GM19324 (cell line): ENCODE data around the gene NCOA7.

Source experiments
- ATAC-seq: cut with Tn5 transposase; IDR thresholded peaks from one replicate; pipeline ENCODE4 v1.9.1; 2021; ENCODE audit warnings: mild to moderate bottlenecking, moderate library complexity; ENCODE audit not compliant: unreplicated experiment, low FRiP score

Gene NCOA7, protein sequence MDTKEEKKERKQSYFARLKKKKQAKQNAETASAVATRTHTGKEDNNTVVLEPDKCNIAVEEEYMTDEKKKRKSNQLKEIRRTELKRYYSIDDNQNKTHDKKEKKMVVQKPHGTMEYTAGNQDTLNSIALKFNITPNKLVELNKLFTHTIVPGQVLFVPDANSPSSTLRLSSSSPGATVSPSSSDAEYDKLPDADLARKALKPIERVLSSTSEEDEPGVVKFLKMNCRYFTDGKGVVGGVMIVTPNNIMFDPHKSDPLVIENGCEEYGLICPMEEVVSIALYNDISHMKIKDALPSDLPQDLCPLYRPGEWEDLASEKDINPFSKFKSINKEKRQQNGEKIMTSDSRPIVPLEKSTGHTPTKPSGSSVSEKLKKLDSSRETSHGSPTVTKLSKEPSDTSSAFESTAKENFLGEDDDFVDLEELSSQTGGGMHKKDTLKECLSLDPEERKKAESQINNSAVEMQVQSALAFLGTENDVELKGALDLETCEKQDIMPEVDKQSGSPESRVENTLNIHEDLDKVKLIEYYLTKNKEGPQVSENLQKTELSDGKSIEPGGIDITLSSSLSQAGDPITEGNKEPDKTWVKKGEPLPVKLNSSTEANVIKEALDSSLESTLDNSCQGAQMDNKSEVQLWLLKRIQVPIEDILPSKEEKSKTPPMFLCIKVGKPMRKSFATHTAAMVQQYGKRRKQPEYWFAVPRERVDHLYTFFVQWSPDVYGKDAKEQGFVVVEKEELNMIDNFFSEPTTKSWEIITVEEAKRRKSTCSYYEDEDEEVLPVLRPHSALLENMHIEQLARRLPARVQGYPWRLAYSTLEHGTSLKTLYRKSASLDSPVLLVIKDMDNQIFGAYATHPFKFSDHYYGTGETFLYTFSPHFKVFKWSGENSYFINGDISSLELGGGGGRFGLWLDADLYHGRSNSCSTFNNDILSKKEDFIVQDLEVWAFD

DNA sequence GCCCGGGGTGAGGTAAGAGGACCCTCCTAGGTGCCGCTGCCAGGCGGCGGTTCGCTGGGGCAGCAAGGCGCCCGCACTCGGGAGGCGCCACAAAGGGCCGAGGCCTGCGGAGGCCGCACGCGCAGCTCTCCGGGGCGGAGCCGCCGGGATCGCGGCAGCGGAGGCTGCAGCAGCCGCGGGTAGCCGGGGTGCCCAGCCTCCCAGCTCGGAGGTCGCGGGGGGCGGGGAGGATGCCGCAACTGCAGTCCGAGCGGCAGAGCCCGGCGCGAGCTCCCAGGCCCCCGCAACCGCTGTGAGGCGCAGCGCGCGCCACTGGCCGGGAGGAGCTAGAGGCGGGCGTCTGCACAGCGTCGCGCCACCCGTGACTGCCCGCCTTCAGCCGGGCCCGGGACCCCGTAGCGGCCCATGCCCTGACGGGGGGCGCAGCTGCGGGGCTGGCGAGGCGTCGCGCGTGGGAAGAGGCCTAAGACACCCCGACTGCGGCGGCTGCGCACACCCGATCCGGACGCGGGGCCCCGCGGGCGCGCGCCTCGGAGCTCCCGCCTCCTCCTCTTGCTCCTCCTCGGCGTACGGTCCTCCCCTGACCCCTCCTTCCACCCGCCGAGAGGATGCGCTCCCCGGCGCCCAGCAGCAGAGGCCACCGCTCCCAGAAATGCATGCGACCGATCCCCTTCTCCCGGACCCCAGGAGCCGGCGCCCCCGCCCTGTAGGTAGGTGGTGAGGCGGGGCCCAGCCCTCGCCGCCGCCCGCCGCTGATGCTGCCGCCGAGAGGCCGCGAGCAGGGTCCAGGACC lies at the start of gene NCOA7:
Gene NCOA7, plus strand, starts transcription at position 603 of the 793 bp plus-strand sequence. CDS start 24,395 bp downstream, outside the sequence.
- ATAC-seq = peak; percentile 81

DNA sequence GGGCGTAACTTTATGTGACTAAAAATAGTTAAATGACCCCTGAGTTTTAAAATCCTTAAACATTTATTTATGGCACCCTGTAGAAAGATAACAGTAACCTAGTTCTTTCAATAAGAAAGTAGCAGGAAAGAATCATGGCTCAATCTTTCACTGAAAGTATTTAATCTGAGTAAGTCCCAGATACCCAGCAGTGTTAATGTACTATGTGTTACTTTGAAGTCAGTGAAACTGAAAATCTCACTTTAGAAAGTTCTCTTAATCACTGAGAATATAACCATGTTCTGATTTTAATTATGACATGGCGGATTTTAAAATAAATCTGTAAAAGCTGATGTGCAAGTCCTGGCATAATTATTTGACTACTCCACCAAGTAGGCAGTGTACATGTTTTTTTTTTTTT lies 49.4 kb upstream of the NCOA7 start:
- no peak for ATAC-seq

DNA sequence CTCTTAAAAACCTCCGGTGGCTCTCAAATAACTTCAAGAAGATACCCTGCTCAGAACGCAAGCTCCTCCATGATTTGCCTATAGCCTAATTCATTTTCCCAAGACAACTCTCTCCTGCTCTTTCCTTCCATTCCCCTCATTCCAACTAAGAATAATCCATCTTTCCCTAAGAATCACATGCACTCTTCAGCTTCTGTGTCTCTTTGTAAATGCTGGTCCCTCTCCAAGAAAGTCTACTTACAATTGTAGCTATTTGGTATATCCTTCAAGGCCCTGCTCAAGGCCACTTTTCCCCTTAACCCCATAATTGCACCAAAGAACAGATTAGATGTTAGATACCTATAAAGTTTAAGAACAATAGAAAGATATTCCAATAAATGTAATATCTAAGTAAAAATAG lies 48.7 kb upstream of the NCOA7 start:
- no peak for ATAC-seq

DNA sequence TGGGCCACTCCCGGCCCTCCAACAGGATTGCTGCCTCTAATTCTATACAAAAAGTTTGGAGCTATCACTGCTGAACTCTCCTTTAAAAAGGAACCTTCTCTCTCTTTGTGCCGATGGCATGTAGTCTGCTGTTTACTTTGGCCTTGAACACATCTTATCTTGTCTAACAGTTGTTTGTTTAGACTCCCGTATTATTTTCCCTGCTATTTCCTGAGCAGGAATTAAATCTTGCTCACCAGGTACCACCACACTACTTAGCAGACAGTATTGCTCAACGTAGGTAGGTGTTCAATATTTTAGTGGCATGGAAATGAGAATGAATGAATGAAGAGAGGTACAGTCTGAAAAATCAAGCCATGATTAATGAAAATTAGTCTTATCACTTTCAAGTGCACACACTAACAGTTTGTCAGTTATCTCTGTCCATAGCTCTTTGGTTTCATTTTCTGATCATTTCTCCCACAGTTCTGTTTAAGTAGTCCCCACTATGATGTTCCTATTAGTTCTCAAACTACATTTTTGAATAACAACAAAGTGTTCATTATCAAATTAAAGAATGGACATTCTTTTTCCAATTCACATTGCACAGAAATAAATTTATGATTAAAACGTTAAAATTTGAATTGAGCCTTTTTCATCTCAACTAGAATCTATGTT lies 48.2 kb upstream of the NCOA7 start:
- ATAC-seq = no peak

DNA sequence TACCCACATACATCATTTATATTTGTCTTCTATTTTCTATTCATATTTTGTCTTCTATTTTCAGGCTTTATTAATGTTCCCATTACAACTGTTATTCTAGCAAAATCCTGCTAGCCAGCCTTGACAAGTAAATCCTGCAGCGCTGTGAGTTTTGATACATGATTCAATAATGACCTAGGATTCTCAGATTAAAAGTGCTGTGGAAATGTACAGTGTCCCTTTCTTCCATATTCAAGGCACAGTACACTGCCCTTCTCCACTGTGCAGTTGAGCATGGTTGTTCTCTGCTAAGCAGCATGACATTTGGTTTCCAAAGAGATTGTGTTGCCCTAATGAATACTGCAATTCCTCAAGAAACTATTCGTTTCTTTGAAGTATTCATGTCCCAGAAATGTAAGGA lies 47.2 kb upstream of the NCOA7 start:
- no peak for ATAC-seq

DNA sequence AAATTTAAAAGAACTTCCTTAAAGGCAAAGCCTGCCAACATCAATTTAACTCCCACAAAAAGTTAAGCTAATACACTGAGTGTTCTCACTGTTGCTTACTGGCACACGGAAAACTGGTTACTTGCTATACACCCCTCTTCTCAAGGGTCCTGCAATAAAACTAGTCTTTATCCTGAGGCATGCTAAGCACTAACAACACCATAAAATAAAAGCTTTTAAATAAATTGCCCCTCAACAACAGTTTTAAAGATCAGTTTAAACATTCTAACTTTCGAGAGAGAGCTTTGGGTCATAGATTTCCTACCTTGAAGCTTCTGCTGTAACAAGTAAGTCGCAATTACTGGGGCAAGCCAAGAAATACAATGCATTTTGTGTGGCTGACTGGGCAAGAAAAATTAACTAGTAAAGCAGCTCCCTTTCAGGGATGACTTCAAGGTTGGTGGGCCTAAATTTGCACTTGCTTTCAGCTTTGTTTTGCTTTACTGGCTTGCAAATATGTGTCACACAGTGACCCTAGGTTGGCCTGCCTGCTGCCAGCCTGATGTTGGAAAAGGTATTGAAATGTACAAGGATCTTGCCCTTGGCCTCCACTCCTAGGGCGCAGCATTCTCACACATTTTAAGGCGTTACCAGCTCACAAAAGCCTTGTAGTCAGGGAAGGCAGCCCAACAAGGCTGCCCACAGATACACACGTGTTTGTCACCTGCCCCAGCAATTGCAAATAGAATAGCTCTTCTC lies 45.3 kb upstream of the NCOA7 start:
- no peak for ATAC-seq

DNA sequence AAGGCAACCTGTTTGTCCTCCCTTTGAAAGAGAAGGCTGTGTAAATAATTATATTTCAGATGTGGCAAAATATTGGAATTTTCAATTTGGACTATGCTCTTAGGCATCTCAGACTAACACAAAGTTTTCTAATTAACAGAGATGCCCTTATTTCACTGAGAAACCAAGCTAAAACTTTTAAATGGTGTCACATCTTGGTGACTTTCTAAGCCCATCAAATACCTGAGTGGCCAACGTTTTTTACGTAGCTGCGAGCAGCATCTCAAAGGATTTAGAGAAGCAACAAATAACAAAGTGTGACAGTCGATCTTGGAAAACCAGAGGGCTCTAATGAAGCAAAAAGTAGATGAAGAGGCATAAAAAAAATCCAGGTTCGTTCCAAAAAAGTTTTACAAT lies 44.7 kb upstream of the NCOA7 start:
- no peak for ATAC-seq

DNA sequence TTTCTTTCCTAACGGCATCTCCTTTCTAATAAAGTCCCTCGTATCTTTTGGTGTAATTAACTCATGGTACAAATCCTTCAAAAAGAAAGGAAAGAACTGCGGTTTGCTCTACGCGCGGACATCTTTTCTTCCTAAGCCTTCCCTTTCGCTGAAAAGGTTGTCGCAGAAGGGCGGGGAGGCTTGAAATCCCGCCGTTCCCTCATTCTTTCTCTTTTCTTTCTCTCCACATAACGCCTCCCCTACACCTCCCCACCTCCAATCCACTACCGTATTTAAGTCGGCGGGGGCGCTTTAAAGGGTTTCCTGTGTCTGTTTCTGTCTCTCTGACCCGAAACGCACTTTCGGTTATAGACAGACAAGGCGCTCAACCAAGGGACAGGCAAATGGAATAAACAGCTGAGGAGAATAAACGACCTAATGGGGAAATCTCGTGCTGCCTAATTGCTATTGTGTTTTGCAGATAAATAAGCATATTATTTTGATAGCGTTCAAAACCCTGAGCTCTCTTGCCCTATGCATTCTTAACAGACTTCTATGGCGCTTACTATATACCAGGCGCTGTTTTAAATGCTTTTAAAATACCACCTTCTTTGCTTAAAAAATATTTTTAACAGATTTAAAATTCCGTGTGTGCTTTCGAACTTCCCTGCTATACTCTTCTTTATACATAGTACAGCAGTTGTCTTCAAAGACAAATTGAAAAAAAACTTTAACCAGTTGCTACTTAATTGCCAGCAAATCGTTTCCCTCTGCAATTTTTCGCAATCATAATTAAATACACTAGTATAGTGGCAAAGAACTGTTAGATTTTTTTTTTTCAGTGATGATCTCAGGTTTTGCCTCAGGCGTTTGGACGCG lies 43.8 kb upstream of the NCOA7 start:
- ATAC-seq = peak; percentile 43

DNA sequence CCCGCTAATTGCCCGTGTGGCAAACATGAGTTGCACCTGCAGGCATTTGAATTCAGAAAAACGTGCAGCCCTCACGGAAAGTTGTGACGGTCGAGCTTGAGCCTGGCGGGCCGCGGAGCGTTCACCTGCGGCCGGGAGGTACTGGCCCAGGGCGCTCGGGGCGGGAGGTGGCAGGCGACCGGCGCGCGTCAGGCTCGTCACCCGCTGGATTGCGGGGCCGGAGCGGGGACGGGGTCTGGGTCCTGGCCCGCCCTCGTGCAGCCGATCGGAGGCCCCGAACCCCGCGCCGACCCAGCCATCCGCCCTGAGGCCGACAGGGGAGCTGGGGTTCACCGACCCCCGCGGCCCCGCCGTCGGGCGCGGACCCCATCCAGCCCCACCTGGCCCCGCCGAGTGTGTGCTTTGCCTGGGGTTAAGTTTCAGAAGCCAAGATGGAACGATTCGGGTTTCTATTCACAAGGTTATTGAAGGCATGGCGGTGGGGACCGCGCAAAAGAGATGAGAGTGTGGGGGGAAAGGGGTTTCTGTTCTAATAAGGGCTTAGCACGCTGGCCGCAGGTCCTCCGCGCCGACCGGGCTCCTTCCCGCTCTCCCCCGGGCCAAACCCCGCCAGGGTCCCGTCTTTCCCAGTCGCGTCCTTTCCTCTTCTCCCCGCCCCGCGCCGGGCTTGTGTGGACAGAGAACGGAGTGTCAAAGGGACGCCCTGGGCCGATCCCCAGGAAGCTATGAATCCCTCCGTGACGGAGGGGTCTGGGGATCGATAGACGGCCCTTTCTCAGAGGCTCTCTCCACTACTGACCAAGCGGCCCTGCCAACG lies 43.0 kb upstream of the NCOA7 start:
- ATAC-seq = peak; percentile 13

DNA sequence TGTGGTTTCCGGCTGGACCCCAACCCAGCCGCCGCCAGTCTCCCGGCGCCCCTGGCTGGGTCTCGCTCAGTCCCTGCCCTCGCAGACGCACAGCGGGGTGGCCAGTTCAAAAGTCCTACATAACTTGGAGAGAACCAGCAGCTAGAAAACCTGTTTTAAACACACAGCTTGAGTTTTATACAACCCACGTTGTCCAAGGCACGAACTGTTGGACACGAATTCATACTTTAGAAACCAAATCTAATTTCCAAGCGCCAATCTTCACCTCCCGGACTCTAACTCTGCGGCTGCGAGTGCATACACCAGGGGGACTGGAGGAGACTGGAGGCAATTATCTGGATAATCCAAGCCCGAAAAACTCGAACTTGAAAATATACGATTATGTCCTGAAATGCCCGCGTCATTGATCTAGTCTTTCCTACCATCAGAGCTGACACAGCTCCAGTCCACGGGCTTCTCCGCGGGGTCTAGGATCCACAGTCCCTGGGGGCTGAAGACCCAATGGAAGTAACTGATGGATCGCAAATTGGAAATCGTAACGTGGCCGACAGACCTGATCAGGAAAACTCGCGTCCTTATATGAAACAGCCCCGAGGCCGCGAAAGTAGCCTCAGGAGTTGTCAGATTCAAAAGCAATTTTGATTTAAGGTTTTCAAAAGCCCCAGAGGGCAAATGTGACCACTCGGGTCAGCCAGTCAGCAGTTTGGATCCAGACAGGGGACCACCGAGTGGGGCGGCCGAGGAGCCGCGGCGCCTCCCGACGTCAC lies 42.2 kb upstream of the NCOA7 start:
- ATAC-seq = no peak

DNA sequence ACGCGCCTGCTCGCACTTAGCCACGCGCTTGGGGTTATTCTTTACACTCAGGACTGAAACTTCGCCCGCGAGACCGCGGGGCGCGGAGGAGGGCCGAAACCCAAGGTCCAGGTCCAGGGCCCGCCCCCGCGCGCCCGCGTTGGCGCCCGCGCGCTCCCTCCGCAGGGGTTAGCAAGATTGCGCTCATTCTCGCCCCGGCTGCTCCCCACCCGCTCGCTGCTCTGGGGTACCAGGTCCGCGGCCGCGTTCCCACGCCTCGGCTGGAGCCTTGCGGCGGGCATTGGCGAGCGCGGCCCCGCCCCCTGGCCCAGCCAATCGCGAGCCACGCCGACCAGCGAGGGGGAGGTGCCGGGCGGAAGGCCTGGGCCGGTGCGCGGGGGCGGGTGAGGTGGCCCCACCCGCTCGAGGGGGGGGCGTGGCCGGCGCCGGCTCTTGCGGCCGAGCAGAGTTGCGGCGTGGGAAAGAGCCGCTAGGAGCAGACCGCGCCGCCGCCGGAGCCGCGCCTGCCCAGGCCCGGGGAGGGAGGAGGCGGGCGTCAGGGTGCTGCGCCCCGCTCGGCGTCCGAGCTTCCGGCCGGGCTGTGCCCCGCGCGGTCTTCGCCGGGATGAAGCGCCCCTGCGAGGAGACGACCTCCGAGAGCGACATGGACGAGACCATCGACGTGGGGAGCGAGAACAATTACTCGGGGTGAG lies 41.4 kb upstream of the NCOA7 start, which contains the start of gene HEY2:
Gene HEY2, plus strand, starts transcription at position 460 of the 692 bp plus-strand sequence. Its CDS starts 145 bp downstream, at position 605.
- peak; percentile 92 for ATAC-seq

DNA sequence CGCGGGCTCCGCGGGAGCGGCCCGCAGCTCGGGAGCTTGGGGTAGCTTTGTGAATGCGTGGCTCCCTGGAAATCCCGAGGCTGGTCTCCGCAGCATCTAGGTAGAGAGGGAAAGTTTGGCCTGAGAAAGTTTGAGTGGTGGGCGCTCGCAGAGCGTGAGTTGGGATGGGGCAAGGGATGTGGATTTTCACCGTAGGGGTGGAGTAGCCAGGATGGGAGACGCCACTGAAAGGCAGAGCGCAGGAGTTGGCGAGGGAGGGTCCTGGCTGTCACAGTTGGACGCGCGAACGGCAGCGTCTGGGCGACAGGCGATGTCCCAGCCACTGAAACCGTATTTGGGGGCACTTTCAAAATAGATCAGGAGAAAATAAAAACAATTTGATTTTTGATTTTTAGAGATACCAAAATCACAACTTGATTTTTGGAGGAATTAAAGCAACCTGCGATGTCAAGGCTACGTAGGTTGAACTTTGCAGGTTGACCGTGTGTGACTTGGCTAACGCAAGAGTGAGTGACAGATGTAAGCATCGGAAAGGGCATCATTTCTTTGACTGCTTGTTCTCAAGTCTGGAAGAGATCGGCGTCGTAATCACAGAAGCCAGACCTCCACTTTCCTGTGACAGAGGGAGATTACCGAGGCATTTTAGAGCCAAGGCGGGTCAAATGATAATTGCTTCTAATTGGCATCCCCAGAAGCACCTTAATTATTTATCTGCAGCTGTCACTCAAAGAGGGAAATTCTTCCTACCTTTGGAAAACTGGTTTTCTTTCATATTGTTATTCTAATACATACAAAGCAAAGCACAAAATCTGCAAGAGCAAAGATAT lies 40.7 kb upstream of the NCOA7 start:
- ATAC-seq = no peak

DNA sequence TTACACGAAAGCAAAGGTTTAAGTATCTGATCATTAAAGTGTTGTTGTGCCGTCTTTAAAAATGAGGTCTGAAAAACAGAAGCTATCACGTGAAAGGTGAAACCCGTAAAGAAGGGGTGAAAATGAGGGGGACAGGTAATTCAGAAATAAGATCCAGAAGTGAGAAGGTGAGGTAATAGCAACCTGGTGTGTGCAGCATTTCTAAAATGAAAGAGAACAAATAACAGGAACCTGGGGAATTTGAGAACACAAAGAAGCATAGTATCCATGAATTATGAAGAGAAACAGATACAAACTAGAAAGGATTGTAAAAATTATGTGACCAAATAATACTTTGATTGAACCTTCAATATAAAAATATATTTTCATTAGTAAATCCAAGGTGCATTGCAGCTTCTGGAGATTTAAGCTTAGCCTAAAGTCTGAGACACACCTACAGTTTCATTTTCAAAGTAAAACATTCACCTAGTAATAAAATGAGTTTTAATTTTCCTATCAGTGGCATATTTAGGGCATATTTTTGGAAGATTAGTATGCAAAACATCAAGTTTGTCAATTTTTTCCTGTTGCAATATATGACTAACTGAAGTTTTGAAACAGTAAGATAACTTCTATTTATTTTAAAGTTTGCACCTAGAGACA lies 39.9 kb upstream of the NCOA7 start:
- ATAC-seq = no peak

DNA sequence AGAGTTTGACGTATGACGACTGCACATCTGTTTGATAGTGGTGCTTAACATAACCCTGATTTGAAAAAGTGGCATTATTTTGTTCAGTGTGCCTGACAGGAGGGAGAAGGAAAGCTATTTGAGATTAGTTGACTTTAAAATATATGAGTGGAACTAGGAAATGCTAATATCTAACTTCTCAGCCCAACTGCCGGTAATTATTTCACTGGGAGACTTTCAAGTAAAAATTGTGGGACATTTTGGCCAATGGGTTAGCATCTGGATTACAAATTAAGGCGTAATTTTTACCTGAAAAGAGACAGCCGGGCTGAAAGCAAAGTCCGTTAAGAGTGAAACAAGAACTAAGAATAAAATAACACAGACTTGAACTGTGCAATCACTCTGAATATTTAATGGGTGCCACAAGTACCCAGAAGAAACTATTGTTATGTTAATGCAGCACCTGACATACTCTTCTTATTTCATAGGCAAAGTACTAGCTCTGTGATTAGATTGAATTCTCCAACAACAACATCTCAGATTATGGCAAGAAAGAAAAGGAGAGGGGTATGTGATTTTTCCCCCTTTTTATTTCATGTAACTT lies 39.3 kb upstream of the NCOA7 start:
- ATAC-seq = no peak

DNA sequence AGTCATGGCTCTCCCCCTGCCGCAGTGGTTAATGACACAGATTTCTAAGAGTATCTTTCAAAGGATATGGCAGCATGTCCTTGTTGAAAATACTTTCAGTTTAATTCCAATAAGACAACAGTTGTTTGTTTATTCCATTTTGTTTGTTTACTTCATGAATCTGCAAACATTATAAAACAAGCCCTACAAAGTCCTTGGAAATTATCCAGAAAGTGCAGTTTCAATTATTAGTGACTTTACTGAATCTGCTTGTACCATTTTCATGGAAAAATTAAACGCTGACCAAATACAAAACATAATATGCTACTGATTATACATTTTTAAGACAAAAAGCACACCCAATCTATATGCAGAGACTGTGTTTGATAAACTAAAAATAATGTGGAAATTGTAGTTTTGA lies 38.0 kb upstream of the NCOA7 start:
- ATAC-seq = no peak
